Measurements from ENCODE around the gene MSANTD4.

The MSANTD4 gene

GRCh38 chr11:106043540-106043939, 21.5 kb upstream of the MSANTD4 start:
- H3K4me3 ChIP-seq (replicated peaks; ENCODE audit: insufficient read depth, low read length) = no peak overlapping the region
- no peak overlapping the region for H3K27ac ChIP-seq (replicated peaks)
- H3K27me3 ChIP-seq (ENCODE audit: insufficient read depth, poor library complexity, severe bottlenecking) = no peaks in the 10 kb centered on the region
- DNase-seq (ENCODE audit: low read depth in 1 of 2, low spot score in 1 of 2) = no peak
- TF ChIP-seq CTCF (IDR thresholded peaks at IDR 0.05; ENCODE audit: insufficient read depth, low read length) = no peak
- TF ChIP-seq SPI1 (IDR thresholded peaks at IDR 0.05; ENCODE audit: borderline replicate concordance, low read depth) = no peak
- TF ChIP-seq REST (IDR thresholded peaks at IDR 0.05; ENCODE audit: insufficient replicate concordance, low read depth) = no peak
- TF ChIP-seq POLR2AphosphoS5 (IDR thresholded peaks at IDR 0.05; ENCODE audit: low read depth) = no peak
- TF ChIP-seq GABPA (IDR thresholded peaks at IDR 0.05; ENCODE audit: low read depth) = no peak

- Histone ChIP-seq H3K4me3 (replicated peaks; ENCODE audit: insufficient read depth, low read length) (no peak overlapping the region), H3K27ac (replicated peaks) (no peak overlapping the region), H3K27me3 (ENCODE audit: insufficient read depth, poor library complexity, severe bottlenecking) (no peaks in the 10 kb centered on the region)
- TF ChIP-seq REST (IDR thresholded peaks at IDR 0.05; ENCODE audit: insufficient replicate concordance, low read depth) (no peak), SPI1 (IDR thresholded peaks at IDR 0.05; ENCODE audit: borderline replicate concordance, low read depth) (no peak), POLR2AphosphoS5 (IDR thresholded peaks at IDR 0.05; ENCODE audit: low read depth) (no peak), CTCF (IDR thresholded peaks at IDR 0.05; ENCODE audit: insufficient read depth, low read length) (no peak), GABPA (IDR thresholded peaks at IDR 0.05; ENCODE audit: low read depth) (no peak)
- no peak for DNase-seq (ENCODE audit: low read depth in 1 of 2, low spot score in 1 of 2)
Observed at GRCh38 chr11:106032861-106033260, 10.8 kb upstream of the MSANTD4 start.

- no peak overlapping the region for H3K27ac ChIP-seq (replicated peaks)
- H3K4me3 ChIP-seq (replicated peaks; ENCODE audit: insufficient read depth, low read length) = no peak overlapping the region
- TF ChIP-seq SPI1 (IDR thresholded peaks at IDR 0.05; ENCODE audit: borderline replicate concordance, low read depth) (no peak), CTCF (IDR thresholded peaks at IDR 0.05; ENCODE audit: insufficient read depth, low read length) (no peak), REST (IDR thresholded peaks at IDR 0.05; ENCODE audit: insufficient replicate concordance, low read depth) (no peak), POLR2AphosphoS5 (IDR thresholded peaks at IDR 0.05; ENCODE audit: low read depth) (no peak), GABPA (IDR thresholded peaks at IDR 0.05; ENCODE audit: low read depth) (no peak)
- no peak for DNase-seq (ENCODE audit: low read depth in 1 of 2, low spot score in 1 of 2)
- no peaks in the 10 kb centered on the region for H3K27me3 ChIP-seq (ENCODE audit: insufficient read depth, poor library complexity, severe bottlenecking)
Observed at GRCh38 chr11:106031936-106032335, 9.9 kb upstream of the MSANTD4 start.

All from HL-60 (cell line).